22Rv1 (cell line): ENCODE data around the gene TLCD5.

Experiments used
- CTCF ChIP-seq: fragments of 450-650 bp; IDR thresholded peaks from 2 replicates; pipeline ENCODE4 v1.5.1; 2017; ENCODE audit warnings: mild to moderate bottlenecking
- ZFX ChIP-seq: fragments of 450-650 bp; IDR thresholded peaks from 2 replicates; pipeline ENCODE4 v1.6.1; 2017; ENCODE audit warnings: antibody characterized with exemption, borderline replicate concordance

- TF ChIP-seq CTCF (no peak), ZFX (no peak)
Measured at GRCh38 chr11:120336641-120337354, 11.7 kb downstream of the TLCD5 start.
